ENCODE data around the gene CFDP1.

CFDP1 gene

DNA sequence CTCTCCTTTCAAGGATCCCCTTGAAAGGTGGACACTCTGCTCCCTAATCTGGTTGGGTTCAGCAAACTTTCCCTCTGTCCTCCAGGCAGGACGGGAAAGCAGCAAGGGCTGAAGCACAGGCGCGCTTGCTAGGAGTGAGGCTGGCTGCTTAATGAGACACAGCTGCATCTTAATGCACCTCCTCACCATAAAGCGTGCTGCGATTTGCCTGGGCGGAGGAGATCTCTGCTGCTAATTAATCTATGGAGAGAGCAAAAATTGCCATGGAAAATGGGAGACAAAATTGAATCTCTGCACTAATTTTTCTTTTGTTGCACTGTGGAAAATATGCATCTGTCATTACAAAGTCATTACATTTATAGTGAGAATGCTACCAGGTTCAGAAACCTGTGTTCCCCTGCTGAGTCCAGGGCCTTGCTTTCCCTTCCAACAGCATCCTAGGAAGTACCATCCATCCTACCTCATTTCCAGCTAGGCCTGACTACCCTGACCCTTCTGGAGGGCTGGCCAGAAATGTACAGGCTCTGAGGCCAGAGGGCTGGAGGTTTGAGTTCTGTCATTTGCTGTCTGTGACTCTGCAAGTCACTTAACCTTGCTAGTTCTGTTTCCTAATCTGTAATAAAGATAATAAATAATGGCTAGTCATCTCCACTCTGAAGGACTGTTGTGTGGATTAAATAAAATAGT, 138.4 kb downstream of the CFDP1 start:
- no peak overlapping the region for H3K4me2 ChIP-seq (ENCODE audit: low read depth, low read length, poor library complexity, severe bottlenecking)
- no peaks in the 10 kb centered on the region for H3K9me2 ChIP-seq (replicated peaks; ENCODE audit: low read depth, low read length)
- H3K27me3 ChIP-seq (ENCODE audit: insufficient read depth, low read length, poor library complexity, severe bottlenecking): no peaks in the 10 kb centered on the region
- H3K9me3 ChIP-seq (ENCODE audit: insufficient read depth, low read depth, low read length): no peaks in the 10 kb centered on the region
- no peaks in the 10 kb centered on the region for H4K20me1 ChIP-seq (ENCODE audit: insufficient read depth, low read length, poor library complexity, severe bottlenecking)
- TF ChIP-seq, protein P1, sequence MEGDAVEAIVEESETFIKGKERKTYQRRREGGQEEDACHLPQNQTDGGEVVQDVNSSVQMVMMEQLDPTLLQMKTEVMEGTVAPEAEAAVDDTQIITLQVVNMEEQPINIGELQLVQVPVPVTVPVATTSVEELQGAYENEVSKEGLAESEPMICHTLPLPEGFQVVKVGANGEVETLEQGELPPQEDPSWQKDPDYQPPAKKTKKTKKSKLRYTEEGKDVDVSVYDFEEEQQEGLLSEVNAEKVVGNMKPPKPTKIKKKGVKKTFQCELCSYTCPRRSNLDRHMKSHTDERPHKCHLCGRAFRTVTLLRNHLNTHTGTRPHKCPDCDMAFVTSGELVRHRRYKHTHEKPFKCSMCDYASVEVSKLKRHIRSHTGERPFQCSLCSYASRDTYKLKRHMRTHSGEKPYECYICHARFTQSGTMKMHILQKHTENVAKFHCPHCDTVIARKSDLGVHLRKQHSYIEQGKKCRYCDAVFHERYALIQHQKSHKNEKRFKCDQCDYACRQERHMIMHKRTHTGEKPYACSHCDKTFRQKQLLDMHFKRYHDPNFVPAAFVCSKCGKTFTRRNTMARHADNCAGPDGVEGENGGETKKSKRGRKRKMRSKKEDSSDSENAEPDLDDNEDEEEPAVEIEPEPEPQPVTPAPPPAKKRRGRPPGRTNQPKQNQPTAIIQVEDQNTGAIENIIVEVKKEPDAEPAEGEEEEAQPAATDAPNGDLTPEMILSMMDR (conservative IDR thresholded peaks at IDR 0.05; ENCODE audit: low read length): no peak
- TF ChIP-seq EZH2phosphoT487 (IDR thresholded peaks at IDR 0.05; ENCODE audit: borderline replicate concordance): no peak
- no peaks in the 10 kb centered on the region for H3K4me1 ChIP-seq (ENCODE audit: insufficient read depth, low read length, poor library complexity, severe bottlenecking)
- no peaks in the 10 kb centered on the region for H3F3A ChIP-seq (ENCODE audit: low read depth)
- no peak overlapping the region for H2AFZ ChIP-seq (ENCODE audit: low read length)
- peaks cover 5% of the 10 kb centered on the region; the same call in 1 of the 2 replicates for H3K36me3 ChIP-seq (ENCODE audit: insufficient read depth, low read length)
- H3K4me3 ChIP-seq (ENCODE audit: low read length, poor library complexity, severe bottlenecking): no peak overlapping the region
- H3K79me2 ChIP-seq (ENCODE audit: insufficient read depth, low read length): no peaks in the 10 kb centered on the region
- H3K9ac ChIP-seq (ENCODE audit: low read depth, low read length, poor library complexity, severe bottlenecking): no peak overlapping the region

DNA sequence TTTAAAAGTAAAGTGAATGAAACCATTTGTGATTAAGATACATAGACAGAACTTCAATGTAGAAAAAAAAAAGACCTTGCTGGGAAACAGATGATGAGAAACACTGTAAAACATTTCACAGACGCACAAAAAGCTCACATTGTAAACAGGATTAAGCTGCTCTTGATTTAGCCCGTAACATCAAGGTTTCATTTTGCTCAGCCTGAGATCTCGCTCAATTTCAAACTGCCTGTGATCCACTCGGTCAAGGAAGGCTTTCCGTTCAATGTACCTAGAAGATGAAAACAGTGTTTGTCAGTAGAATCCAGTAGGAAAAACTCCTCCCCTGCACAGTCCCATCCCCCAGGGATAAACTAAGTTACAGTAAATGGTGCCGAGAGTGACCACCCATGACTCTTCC, 139.5 kb downstream of the CFDP1 start:
- no peak overlapping the region for H3K4me3 ChIP-seq (ENCODE audit: low read length, poor library complexity, severe bottlenecking)
- TF ChIP-seq, protein P1 (conservative IDR thresholded peaks at IDR 0.05; ENCODE audit: low read length): no peak
- no peak for TF ChIP-seq EZH2phosphoT487 (IDR thresholded peaks at IDR 0.05; ENCODE audit: borderline replicate concordance)
- no peaks in the 10 kb centered on the region for H3K9me2 ChIP-seq (replicated peaks; ENCODE audit: low read depth, low read length)
- no peaks in the 10 kb centered on the region for H3K79me2 ChIP-seq (ENCODE audit: insufficient read depth, low read length)
- peaks cover 5% of the 10 kb centered on the region; the same call in 1 of the 2 replicates for H3K36me3 ChIP-seq (ENCODE audit: insufficient read depth, low read length)
- peaks cover 6% of the 10 kb centered on the region for H3K4me1 ChIP-seq (ENCODE audit: insufficient read depth, low read length, poor library complexity, severe bottlenecking)
- no peak overlapping the region for H3K4me2 ChIP-seq (ENCODE audit: low read depth, low read length, poor library complexity, severe bottlenecking)
- no peaks in the 10 kb centered on the region for H4K20me1 ChIP-seq (ENCODE audit: insufficient read depth, low read length, poor library complexity, severe bottlenecking)
- no peaks in the 10 kb centered on the region for H3K9me3 ChIP-seq (ENCODE audit: insufficient read depth, low read depth, low read length)
- H3K9ac ChIP-seq (ENCODE audit: low read depth, low read length, poor library complexity, severe bottlenecking): no peak overlapping the region
- no peaks in the 10 kb centered on the region for H3K27me3 ChIP-seq (ENCODE audit: insufficient read depth, low read length, poor library complexity, severe bottlenecking)
- no peak overlapping the region for H2AFZ ChIP-seq (ENCODE audit: low read length)
- H3F3A ChIP-seq (ENCODE audit: low read depth): no peaks in the 10 kb centered on the region

DNA sequence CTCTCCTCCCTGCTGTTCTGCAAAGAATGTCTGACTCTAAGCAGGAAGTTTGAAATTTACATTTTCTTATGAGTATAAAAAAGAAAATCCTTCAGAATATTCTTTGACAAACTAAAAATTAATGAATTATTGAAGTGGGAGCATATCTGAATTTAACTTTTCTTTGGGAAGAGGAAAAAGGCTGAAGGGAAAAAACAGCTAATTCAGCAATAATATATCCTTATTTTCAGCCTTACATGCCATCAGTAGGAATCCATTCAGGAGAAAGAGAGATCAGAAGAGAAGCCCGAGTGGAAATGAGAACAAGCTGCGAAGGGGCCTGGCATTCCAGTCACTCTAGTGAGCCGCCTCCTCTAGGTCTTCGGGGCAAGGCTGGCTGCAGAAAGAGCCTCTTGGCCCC, 140.1 kb downstream of the CFDP1 start:
- no peaks in the 10 kb centered on the region for H3K79me2 ChIP-seq (ENCODE audit: insufficient read depth, low read length)

More for the DNA sequence above, 140.1 kb downstream of the CFDP1 start:
- H3K9me2 ChIP-seq (replicated peaks; ENCODE audit: low read depth, low read length): no peaks in the 10 kb centered on the region
- H3F3A ChIP-seq (ENCODE audit: low read depth): no peaks in the 10 kb centered on the region
- no peaks in the 10 kb centered on the region for H3K27me3 ChIP-seq (ENCODE audit: insufficient read depth, low read length, poor library complexity, severe bottlenecking)
- no peaks in the 10 kb centered on the region for H3K9me3 ChIP-seq (ENCODE audit: insufficient read depth, low read depth, low read length)
- no peaks in the 10 kb centered on the region for H4K20me1 ChIP-seq (ENCODE audit: insufficient read depth, low read length, poor library complexity, severe bottlenecking)
- no peak overlapping the region for H3K4me2 ChIP-seq (ENCODE audit: low read depth, low read length, poor library complexity, severe bottlenecking)
- no peak overlapping the region for H3K4me3 ChIP-seq (ENCODE audit: low read length, poor library complexity, severe bottlenecking)
- H3K9ac ChIP-seq (ENCODE audit: low read depth, low read length, poor library complexity, severe bottlenecking): no peak overlapping the region
- no peak overlapping the region for H2AFZ ChIP-seq (ENCODE audit: low read length)
- peaks cover 5% of the 10 kb centered on the region; the same call in 1 of the 2 replicates for H3K36me3 ChIP-seq (ENCODE audit: insufficient read depth, low read length)
- TF ChIP-seq, protein P1 (conservative IDR thresholded peaks at IDR 0.05; ENCODE audit: low read length): no peak
- no peak for TF ChIP-seq EZH2phosphoT487 (IDR thresholded peaks at IDR 0.05; ENCODE audit: borderline replicate concordance)
- H3K4me1 ChIP-seq (ENCODE audit: insufficient read depth, low read length, poor library complexity, severe bottlenecking): peaks cover 11% of the 10 kb centered on the region

Measured in Loucy (cell line).